Upper lobe of right lung (tissue), 1 donor: Measurements from ENCODE around the gene MORN5. TPM values are rescaled to one million over a fixed set of nuclear protein-coding genes. Genes with fewer than 3 reads are reported as not detected.
A peak's percentile ranks its signal among the peaks of the same experiment; 100 is the strongest.

ENCODE experiments used
- ATAC-seq: fragments of 200-7000 bp; cut with Tn5 transposase; one replicate; pipeline ENCODE4 v1.9.1; 2020; ENCODE audit warnings: mild to moderate bottlenecking, moderate library complexity
- DNase-seq: peaks from one replicate; pipeline ENCODE4 v3.0.0-alpha.2; 2020
- H3K27ac ChIP-seq: fragments of 200-600 bp; one replicate; pipeline ENCODE4 v1.8.0; 2022
- H3K27me3 ChIP-seq: fragments of 200-600 bp; one replicate; pipeline ENCODE4 v1.8.0; 2022; ENCODE audit warnings: mild to moderate bottlenecking
- H3K36me3 ChIP-seq: fragments of 200-600 bp; one replicate; pipeline ENCODE4 v1.8.0; 2022
- H3K4me1 ChIP-seq: fragments of 200-600 bp; one replicate; pipeline ENCODE4 v1.8.0; 2022
- H3K4me3 ChIP-seq: fragments of 200-600 bp; one replicate; pipeline ENCODE4 v1.8.0; 2022; ENCODE audit warnings: mild to moderate bottlenecking
- H3K9me3 ChIP-seq: fragments of 200-600 bp; one replicate; pipeline ENCODE4 v1.8.0; 2022
- intact Hi-C: fragments of 100-400 bp; cut with DNase I; formaldehyde crosslinking; loops from one replicate; pipeline ENCODE4 v1.11.0; 2022
- total RNA-seq: library from RNA; stranded (reverse); fragmentation: NEBNext Ultra II Directional; extraction: Animal tissue kit (Norgen Biotek cat#: 25700); gene quantifications from one replicate; pipeline ENCODE4 v1.2.1, GENCODE V29; 2021
- TF ChIP-seq, protein P1 (sequence below): fragments of 200-600 bp; IDR thresholded peaks from one replicate; pipeline ENCODE4 v1.8.0; 2022; ENCODE audit warnings: antibody characterized with exemption
- donor health status: DM: no; HTN: yes; CAD: no; lungs with severe emphysema.

Gene MORN5
- total RNA-seq, 1 donor from 2014 or later: not detected

DNA sequence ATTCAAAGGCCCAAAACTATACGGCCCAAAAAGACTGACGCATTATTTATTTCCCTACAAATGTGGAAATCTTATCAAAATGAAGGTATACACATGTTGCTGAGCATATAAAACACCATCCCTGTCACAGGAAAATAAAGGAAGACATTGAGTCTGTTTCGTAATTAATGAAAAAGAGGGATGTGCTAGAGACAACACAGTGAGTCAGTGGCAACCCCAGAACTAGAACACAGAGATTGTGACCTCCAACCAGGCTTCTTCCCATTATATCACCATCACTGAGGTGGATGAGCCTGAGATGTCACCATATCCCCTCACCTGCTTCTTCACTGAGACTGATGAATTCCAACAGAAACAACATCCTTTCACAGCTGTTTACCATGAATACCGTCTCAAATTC, 3.9 kb upstream of the MORN5 start:
- Histone ChIP-seq H3K27ac (no peak overlapping the region), H3K4me3 (no peak overlapping the region), H3K27me3 (no peaks in the 10 kb centered on the region), H3K9me3 (no peaks in the 10 kb centered on the region), H3K4me1 (peaks cover 28% of the 10 kb centered on the region), H3K36me3 (no peaks in the 10 kb centered on the region)
- DNase-seq (no peak), ATAC-seq (no peak)
- intact Hi-C loops: no loop called here
- TF ChIP-seq, protein P1, sequence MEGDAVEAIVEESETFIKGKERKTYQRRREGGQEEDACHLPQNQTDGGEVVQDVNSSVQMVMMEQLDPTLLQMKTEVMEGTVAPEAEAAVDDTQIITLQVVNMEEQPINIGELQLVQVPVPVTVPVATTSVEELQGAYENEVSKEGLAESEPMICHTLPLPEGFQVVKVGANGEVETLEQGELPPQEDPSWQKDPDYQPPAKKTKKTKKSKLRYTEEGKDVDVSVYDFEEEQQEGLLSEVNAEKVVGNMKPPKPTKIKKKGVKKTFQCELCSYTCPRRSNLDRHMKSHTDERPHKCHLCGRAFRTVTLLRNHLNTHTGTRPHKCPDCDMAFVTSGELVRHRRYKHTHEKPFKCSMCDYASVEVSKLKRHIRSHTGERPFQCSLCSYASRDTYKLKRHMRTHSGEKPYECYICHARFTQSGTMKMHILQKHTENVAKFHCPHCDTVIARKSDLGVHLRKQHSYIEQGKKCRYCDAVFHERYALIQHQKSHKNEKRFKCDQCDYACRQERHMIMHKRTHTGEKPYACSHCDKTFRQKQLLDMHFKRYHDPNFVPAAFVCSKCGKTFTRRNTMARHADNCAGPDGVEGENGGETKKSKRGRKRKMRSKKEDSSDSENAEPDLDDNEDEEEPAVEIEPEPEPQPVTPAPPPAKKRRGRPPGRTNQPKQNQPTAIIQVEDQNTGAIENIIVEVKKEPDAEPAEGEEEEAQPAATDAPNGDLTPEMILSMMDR: no peak

DNA sequence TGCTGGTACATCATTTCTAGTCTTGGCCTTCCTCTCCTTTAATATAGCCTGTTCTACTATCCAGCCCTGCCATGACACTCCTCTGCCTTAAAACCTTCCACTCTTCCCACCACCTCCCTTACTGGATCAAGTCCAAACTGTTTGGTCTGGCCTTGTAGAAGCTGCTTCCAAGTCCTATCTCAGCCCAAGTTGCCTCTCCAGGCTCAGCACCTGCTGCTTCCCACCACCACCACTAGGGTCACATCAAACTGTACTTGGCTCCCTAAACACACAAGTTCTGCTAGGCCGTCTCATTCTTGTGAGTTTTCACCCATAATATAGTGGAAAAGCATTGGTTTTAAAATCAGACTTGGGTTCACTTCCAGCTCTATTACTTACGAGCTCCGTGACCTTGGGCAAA, 1.5 kb upstream of the MORN5 start:
- intact Hi-C loops: no loop called here

DNA sequence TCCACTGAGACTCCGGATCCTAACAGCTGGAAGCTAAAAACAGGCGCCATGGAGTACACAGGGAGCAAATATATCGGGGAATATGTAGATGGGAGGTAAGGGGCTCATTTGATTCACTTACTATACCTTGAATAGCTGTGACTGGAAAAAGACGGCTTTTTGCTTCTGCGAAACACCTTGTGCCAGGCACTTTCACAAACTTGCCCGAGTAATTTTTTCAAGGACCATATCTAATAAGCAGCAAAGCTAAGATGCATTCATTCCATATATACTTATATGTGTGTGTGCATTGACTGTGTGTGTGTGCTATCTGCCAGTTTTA, 178 bp downstream of the MORN5 start:
- Histone ChIP-seq H3K9me3 (peaks cover 4% of the 10 kb centered on the region), H3K4me3 (peak overlapping the region; percentile 98), H3K27me3 (no peaks in the 10 kb centered on the region), H3K4me1 (peaks cover 28% of the 10 kb centered on the region), H3K27ac (peak overlapping the region; percentile 92), H3K36me3 (no peaks in the 10 kb centered on the region)
- TF ChIP-seq, protein P1: no peak
- no peak for ATAC-seq
- intact Hi-C loops: no loop called here
- no peak for DNase-seq

More for the DNA sequence above, 1.5 kb upstream of the MORN5 start:
- Histone ChIP-seq H3K27me3 (no peaks in the 10 kb centered on the region), H3K4me1 (peaks cover 28% of the 10 kb centered on the region), H3K4me3 (peak overlapping the region; percentile 98), H3K9me3 (peaks cover 4% of the 10 kb centered on the region), H3K36me3 (no peaks in the 10 kb centered on the region), H3K27ac (no peak overlapping the region)
- no peak for DNase-seq
- TF ChIP-seq, protein P1: peak; percentile 39
- ATAC-seq: no peak

DNA sequence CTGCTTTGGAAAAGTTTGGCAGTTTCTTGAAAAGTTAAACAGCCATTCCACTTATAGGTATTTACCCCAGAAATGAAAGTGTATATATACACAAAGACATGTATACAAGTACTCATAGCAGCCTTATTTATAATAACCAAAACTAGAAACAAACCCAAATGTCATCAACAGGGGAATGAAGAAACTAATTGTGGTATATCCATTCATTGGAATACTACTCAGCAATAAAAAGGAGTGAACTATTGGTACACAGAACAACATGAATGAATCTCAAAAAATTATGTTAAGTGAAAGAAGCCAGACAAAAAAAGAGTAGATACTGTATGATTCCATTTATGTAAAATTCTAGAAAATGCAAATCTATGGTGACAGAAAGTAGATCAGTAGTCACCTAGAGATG, 2.7 kb downstream of the MORN5 start:
- Histone ChIP-seq H3K27me3 (no peaks in the 10 kb centered on the region), H3K4me1 (peaks cover 21% of the 10 kb centered on the region), H3K36me3 (no peaks in the 10 kb centered on the region), H3K9me3 (peaks cover 4% of the 10 kb centered on the region), H3K27ac (no peak overlapping the region), H3K4me3 (no peak overlapping the region)
- ATAC-seq (no peak), DNase-seq (no peak)
- intact Hi-C loops: no loop called here
- TF ChIP-seq, protein P1: no peak

DNA sequence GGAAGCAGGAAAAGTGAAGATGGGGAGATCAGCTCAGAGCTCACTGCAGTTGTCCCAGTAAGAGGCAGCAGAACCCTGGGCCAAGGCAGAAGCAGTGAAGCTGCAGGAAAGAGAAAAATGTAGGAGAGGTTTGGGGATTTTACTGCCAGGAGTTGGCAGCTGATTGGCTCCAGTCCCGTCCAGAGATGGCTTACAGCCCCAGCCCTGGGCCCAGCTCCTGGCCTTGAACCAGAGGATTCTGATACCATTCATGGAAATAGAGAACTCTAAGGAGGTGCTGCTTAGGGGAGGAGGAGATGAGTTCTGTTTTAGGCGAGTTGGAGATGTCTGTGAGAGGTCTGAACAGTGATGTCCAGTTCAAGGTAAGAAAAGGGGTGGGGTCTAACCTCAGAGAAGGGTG, 4.6 kb downstream of the MORN5 start:
- TF ChIP-seq, protein P1: no peak
- intact Hi-C loops: no loop called here
- DNase-seq (no peak), ATAC-seq (no peak)
- Histone ChIP-seq H3K9me3 (peaks cover 4% of the 10 kb centered on the region), H3K4me3 (no peak overlapping the region), H3K27ac (no peak overlapping the region), H3K27me3 (no peaks in the 10 kb centered on the region), H3K4me1 (peaks cover 5% of the 10 kb centered on the region), H3K36me3 (no peaks in the 10 kb centered on the region)

DNA sequence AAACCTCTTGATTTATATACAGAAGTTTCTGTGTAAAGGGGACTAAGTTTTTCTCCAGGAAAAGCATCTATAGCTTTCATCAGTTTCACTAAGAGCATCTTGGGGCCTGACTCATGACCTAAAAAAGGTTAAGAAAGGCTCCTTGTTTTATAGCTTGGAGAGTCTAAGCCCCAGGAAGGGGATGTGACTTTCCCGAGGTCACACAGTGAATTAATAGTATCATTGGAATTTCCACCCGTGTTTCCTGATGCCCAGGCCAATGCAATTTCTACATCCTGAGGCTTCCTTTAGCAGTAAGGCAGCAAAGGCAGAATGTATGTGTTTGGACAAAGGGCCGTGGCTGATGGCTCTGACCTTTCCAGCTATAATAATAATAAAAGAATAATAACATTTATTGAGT, 8.6 kb downstream of the MORN5 start:
- TF ChIP-seq, protein P1: no peak
- Histone ChIP-seq H3K27ac (no peak overlapping the region), H3K4me1 (no peaks in the 10 kb centered on the region), H3K27me3 (peaks cover 8% of the 10 kb centered on the region), H3K4me3 (no peak overlapping the region), H3K9me3 (no peaks in the 10 kb centered on the region), H3K36me3 (no peaks in the 10 kb centered on the region)
- DNase-seq (no peak), ATAC-seq (no peak)
- intact Hi-C loops: no loop called here
